ENCODE measurements around the gene SH3GLB2.

DNA sequence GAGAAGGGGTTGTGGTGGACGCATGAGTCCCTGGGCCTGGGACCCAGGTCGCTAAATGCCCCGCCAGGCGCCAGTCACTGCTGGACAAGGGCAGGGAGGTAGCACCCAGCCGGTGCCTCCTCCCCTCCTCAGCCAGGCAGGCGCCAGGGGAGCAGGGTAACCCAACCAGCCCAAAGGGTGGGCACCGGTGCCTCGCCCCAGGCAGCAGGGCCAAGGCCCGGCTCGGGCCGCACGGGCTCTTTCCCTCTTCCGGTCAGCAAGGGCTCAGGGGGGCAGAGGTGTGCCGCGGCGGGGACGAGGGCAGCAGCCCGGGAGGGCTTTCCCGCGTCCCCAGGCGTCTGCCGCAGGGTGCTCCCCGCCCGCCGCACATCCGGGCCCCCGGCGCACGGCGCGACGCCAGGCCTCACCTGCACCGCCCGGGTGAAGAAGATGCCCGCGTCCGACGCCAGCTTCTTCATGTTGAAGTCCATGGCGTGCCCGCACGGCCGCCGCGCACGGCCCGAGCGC, 393 bp downstream of the SH3GLB2 start:
- TF ChIP-seq, protein P1, sequence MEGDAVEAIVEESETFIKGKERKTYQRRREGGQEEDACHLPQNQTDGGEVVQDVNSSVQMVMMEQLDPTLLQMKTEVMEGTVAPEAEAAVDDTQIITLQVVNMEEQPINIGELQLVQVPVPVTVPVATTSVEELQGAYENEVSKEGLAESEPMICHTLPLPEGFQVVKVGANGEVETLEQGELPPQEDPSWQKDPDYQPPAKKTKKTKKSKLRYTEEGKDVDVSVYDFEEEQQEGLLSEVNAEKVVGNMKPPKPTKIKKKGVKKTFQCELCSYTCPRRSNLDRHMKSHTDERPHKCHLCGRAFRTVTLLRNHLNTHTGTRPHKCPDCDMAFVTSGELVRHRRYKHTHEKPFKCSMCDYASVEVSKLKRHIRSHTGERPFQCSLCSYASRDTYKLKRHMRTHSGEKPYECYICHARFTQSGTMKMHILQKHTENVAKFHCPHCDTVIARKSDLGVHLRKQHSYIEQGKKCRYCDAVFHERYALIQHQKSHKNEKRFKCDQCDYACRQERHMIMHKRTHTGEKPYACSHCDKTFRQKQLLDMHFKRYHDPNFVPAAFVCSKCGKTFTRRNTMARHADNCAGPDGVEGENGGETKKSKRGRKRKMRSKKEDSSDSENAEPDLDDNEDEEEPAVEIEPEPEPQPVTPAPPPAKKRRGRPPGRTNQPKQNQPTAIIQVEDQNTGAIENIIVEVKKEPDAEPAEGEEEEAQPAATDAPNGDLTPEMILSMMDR (IDR thresholded peaks at IDR 0.05 in 4 of 5, conservative IDR thresholded peaks at IDR 0.05 in 1 of 5): no peak
- TF ChIP-seq POLR2A (IDR thresholded peaks at IDR 0.05): no peak
